Hepatocyte (in vitro differentiated cells): ENCODE measurements around the gene DAB1. TPM values are rescaled to one million over a fixed set of nuclear protein-coding genes. Genes with fewer than 3 reads are reported as not detected.
A peak's percentile ranks its signal among the peaks of the same experiment; 100 is the strongest.

Source experiments
- DNase-seq: peaks from one replicate; pipeline ENCODE4 v3.0.0-alpha.2; 2016; ENCODE audit warnings: low spot score
- H2AFZ ChIP-seq: fragments of 200-600 bp; sonication (generic); 2 replicates; pipeline ENCODE4 v1.6.0; 2016; ENCODE audit warnings: antibody characterized with exemption, mild to moderate bottlenecking
- H3K27ac ChIP-seq: fragments of 200-600 bp; sonication (generic); 2 replicates; pipeline ENCODE4 v1.5.1; 2016; ENCODE audit warnings: mild to moderate bottlenecking
- H3K27me3 ChIP-seq: fragments of 200-600 bp; sonication (generic); 2 replicates; pipeline ENCODE4 v1.6.1; 2016
- H3K36me3 ChIP-seq: fragments of 200-600 bp; sonication (generic); replicated peaks from 2 replicates; pipeline ENCODE4 v1.5.1; 2016; ENCODE audit warnings: low read depth; ENCODE audit not compliant: insufficient read depth
- H3K4me1 ChIP-seq: fragments of 200-600 bp; sonication (generic); 2 replicates; pipeline ENCODE4 v1.5.1; 2016; ENCODE audit warnings: mild to moderate bottlenecking, moderate library complexity; ENCODE audit not compliant: insufficient read depth
- H3K4me2 ChIP-seq: fragments of 200-600 bp; sonication (generic); 2 replicates; pipeline ENCODE4 v1.6.0; 2016
- H3K4me3 ChIP-seq: fragments of 200-600 bp; sonication (generic); 2 replicates; pipeline ENCODE4 v1.5.1; 2016; ENCODE audit warnings: mild to moderate bottlenecking
- H3K79me2 ChIP-seq: fragments of 200-600 bp; sonication (generic); 2 replicates; pipeline ENCODE4 v1.6.0; 2017; ENCODE audit warnings: mild to moderate bottlenecking
- H3K9me2 ChIP-seq: fragments of 200-600 bp; sonication (generic); replicated peaks from 2 replicates; pipeline ENCODE4 v1.6.0; 2017; ENCODE audit warnings: mild to moderate bottlenecking; ENCODE audit not compliant: insufficient read depth
- H3K9me3 ChIP-seq: fragments of 200-600 bp; sonication (generic); 2 replicates; pipeline ENCODE4 v1.5.1; 2016; ENCODE audit warnings: low read depth, mild to moderate bottlenecking
- H4K20me1 ChIP-seq: fragments of 200-600 bp; sonication (generic); 2 replicates; pipeline ENCODE4 v1.6.0; 2016; ENCODE audit warnings: mild to moderate bottlenecking; ENCODE audit not compliant: insufficient read depth, poor library complexity, severe bottlenecking
- EZH2 ChIP-seq: fragments of 200-600 bp; sonication (generic); IDR thresholded peaks from 2 replicates; pipeline ENCODE4 v1.6.1; 2016; ENCODE audit warnings: antibody characterized with exemption, mild to moderate bottlenecking, borderline replicate concordance
- EZH2phosphoT487 ChIP-seq: fragments of 200-600 bp; sonication (generic); IDR thresholded peaks from one replicate; pipeline ENCODE4 v1.6.1; 2018; ENCODE audit warnings: antibody characterized with exemption, mild to moderate bottlenecking, low read depth, moderate library complexity; ENCODE audit not compliant: unreplicated experiment, severe bottlenecking
- WGBS: methylation state at CpG from one replicate; pipeline ENCODE4 v1.1.6; 2016; ENCODE audit warnings: low lambda C conversion rate; ENCODE audit errors: missing lambda C conversion rate; 5-methylcytosine and 5-hydroxymethylcytosine counted together
- polyA plus RNA-seq: library from polyadenylated mRNA; unstranded; fragments of >200 nt; fragmentation: Nextera tagmentation; extraction: Ambion mirVana; gene quantifications from 2 replicates; pipeline ENCODE4 v1.2.1, GENCODE V29; 2016
- total RNA-seq: library from RNA; depleted of rRNA; stranded (reverse); fragments of >200 nt; gene quantifications from 2 replicates; pipeline ENCODE4 v1.2.3, GENCODE V29; 2014
- TF ChIP-seq, protein P1 (sequence below): fragments of 200-600 bp; sonication (generic); IDR thresholded peaks from 2 replicates; pipeline ENCODE4 v1.5.1; 2016; ENCODE audit warnings: antibody characterized with exemption, mild to moderate bottlenecking; ENCODE audit not compliant: poor library complexity

The DAB1 gene
- total and polyA plus RNA-seq, 2 experiments from 2014 or later, result 19.5 to 37.6 TPM

DNA sequence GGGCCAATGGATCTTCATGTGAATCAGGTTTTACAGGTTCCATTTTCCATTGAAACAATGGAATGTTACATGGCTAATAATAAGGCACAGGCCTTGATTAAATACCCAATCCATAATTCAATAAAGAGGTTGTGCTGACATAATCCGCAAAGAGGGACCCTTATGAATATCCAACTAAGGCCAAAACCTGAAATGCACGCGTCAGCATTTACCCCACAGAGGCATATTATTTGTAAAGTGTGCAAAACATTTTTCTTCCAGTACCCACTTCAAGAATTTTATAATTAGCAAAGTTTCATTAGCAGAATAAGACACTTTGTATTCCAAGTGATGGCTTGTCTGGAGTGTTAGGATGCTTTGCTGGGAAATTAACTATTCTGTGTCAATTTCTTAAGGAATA is 237.4 kb downstream of the DAB1 start:
- H3K79me2 ChIP-seq, result no peaks in the 10 kb centered on the region
- 98% methylated on average over 3 of the region's 3 CpGs for WGBS
- no peaks in the 10 kb centered on the region for H4K20me1 ChIP-seq
- no peak overlapping the region for H3K27ac ChIP-seq
- H3K27me3 ChIP-seq, result no peaks in the 10 kb centered on the region
- H3K4me3 ChIP-seq, result no peak overlapping the region
- H3K9me3 ChIP-seq, result no peaks in the 10 kb centered on the region
- H3K4me2 ChIP-seq, result no peak overlapping the region
- H3K9me2 ChIP-seq, result no peaks in the 10 kb centered on the region
- no peak for DNase-seq
- TF ChIP-seq EZH2 (no peak), EZH2phosphoT487 (no peak)
- TF ChIP-seq, protein P1, sequence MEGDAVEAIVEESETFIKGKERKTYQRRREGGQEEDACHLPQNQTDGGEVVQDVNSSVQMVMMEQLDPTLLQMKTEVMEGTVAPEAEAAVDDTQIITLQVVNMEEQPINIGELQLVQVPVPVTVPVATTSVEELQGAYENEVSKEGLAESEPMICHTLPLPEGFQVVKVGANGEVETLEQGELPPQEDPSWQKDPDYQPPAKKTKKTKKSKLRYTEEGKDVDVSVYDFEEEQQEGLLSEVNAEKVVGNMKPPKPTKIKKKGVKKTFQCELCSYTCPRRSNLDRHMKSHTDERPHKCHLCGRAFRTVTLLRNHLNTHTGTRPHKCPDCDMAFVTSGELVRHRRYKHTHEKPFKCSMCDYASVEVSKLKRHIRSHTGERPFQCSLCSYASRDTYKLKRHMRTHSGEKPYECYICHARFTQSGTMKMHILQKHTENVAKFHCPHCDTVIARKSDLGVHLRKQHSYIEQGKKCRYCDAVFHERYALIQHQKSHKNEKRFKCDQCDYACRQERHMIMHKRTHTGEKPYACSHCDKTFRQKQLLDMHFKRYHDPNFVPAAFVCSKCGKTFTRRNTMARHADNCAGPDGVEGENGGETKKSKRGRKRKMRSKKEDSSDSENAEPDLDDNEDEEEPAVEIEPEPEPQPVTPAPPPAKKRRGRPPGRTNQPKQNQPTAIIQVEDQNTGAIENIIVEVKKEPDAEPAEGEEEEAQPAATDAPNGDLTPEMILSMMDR, result no peak
- no peaks in the 10 kb centered on the region for H3K36me3 ChIP-seq
- H3K4me1 ChIP-seq, result no peaks in the 10 kb centered on the region
- H2AFZ ChIP-seq, result no peak overlapping the region

DNA sequence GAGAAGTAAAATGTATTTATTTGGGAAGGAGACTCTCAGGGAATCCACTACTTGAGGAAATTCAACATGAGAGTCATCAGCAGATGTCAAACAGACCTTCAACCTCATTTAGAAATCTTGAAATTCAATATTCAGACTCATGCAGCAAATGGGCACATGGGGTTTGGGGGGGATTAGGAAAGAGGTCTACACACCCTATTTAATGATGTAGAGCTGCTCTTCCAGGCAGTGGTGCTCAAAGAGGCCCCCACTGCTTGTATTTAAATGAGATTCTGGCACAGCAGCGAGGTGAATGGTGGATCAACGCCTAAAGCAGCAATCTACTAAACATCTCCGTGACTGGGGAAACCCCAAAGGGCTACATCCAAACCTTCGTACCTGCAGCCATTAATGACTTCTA is 244.9 kb downstream of the DAB1 start:
- Histone ChIP-seq H3K36me3 (no peaks in the 10 kb centered on the region), H3K27me3 (no peaks in the 10 kb centered on the region), H2AFZ (no peak overlapping the region), H3K27ac (no peak overlapping the region), H3K4me1 (no peaks in the 10 kb centered on the region), H3K9me2 (no peaks in the 10 kb centered on the region), H4K20me1 (no peaks in the 10 kb centered on the region), H3K4me3 (no peak overlapping the region), H3K4me2 (no peak overlapping the region), H3K79me2 (no peaks in the 10 kb centered on the region), H3K9me3 (no peaks in the 10 kb centered on the region)
- 77% methylated on average over 4 of the region's 4 CpGs for WGBS
- no peak for DNase-seq
- TF ChIP-seq EZH2phosphoT487, result no peak
- no peak for TF ChIP-seq EZH2
- TF ChIP-seq, protein P1, result no peak

GRCh38 chr1:57175506-57175905 is 248.4 kb downstream of the DAB1 start:
- Histone ChIP-seq H3K79me2 (no peaks in the 10 kb centered on the region), H3K27ac (peak overlapping the region; percentile 24), H3K9me3 (no peaks in the 10 kb centered on the region), H3K4me3 (no peak overlapping the region), H2AFZ (no peak overlapping the region), H3K4me2 (no peak overlapping the region), H4K20me1 (no peaks in the 10 kb centered on the region), H3K36me3 (no peaks in the 10 kb centered on the region), H3K4me1 (no peaks in the 10 kb centered on the region), H3K27me3 (no peaks in the 10 kb centered on the region), H3K9me2 (no peaks in the 10 kb centered on the region)
- DNase-seq, result no peak
- WGBS, result 64% methylated on average over 5 of the region's 5 CpGs
- TF ChIP-seq, protein P1, result no peak
- TF ChIP-seq EZH2phosphoT487 (no peak), EZH2 (no peak)

- Histone ChIP-seq H3K36me3 (no peaks in the 10 kb centered on the region), H4K20me1 (no peaks in the 10 kb centered on the region), H3K79me2 (no peaks in the 10 kb centered on the region), H3K4me2 (no peak overlapping the region), H3K4me3 (no peak overlapping the region), H3K27ac (no peak overlapping the region), H2AFZ (no peak overlapping the region), H3K27me3 (no peaks in the 10 kb centered on the region), H3K9me2 (no peaks in the 10 kb centered on the region), H3K9me3 (no peaks in the 10 kb centered on the region), H3K4me1 (peaks cover 3% of the 10 kb centered on the region)
- no peak for TF ChIP-seq EZH2
- TF ChIP-seq, protein P1, result no peak
- no peak for TF ChIP-seq EZH2phosphoT487
- 74% methylated on average over 1 of the region's 1 CpG for WGBS
- DNase-seq, result no peak
These were observed 251.8 kb downstream of the DAB1 start for GRCh38 chr1:57172040-57172439.
